ENCODE data around the gene SUCO. TPM values are rescaled to one million over a fixed set of nuclear protein-coding genes. Genes with fewer than 3 reads are reported as not detected.
A peak's percentile ranks its signal among the peaks of the same experiment; 100 is the strongest.

Gene SUCO
- total RNA-seq, 2 experiments from 2014 or later = 22.9 to 42.3 TPM

DNA sequence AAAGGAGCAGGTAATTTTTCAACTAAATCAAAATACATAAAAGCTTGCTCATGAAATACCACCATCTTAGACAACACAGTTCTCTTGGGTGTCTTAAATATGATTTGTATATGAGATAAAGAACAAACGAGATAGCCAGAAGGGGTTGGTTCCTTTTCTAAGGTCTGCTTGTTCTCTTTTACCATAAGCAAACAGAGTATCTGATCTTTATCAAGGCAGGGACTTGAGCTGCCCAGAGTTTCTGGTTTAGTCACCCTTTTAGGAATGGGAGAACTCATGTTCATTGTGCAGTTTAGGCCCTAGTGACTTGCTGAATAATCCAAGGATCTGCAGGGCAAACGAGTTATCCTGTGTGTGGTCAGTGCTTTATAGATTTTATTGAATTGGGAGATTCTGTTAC is 3.0 kb upstream of the SUCO start:
- peaks cover 17% of the 10 kb centered on the region for H3K79me2 ChIP-seq (ENCODE audit: insufficient read depth, low read depth, low read length)
- no peak for DNase-seq (ENCODE audit: low spot score)
- ChIA-PET POLR2A (no interaction called here), CTCF (ENCODE audit: unreplicated experiment) (no interaction called here)
- BruUV-seq (replicated peaks) = no TSS peak
- TF ChIP-seq, protein P1, sequence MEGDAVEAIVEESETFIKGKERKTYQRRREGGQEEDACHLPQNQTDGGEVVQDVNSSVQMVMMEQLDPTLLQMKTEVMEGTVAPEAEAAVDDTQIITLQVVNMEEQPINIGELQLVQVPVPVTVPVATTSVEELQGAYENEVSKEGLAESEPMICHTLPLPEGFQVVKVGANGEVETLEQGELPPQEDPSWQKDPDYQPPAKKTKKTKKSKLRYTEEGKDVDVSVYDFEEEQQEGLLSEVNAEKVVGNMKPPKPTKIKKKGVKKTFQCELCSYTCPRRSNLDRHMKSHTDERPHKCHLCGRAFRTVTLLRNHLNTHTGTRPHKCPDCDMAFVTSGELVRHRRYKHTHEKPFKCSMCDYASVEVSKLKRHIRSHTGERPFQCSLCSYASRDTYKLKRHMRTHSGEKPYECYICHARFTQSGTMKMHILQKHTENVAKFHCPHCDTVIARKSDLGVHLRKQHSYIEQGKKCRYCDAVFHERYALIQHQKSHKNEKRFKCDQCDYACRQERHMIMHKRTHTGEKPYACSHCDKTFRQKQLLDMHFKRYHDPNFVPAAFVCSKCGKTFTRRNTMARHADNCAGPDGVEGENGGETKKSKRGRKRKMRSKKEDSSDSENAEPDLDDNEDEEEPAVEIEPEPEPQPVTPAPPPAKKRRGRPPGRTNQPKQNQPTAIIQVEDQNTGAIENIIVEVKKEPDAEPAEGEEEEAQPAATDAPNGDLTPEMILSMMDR (conservative IDR thresholded peaks at IDR 0.05; ENCODE audit: low read length) = no peak
- TF ChIP-seq EZH2phosphoT487 (IDR thresholded peaks at IDR 0.05; ENCODE audit: borderline replicate concordance, low read depth, low read length) = no peak
- no peak overlapping the region for H3K4me3 ChIP-seq (ENCODE audit: low read depth, low read length, poor library complexity, severe bottlenecking)
- no peaks in the 10 kb centered on the region for H3K36me3 ChIP-seq (ENCODE audit: insufficient read depth, low read length)
- H3K9me3 ChIP-seq (ENCODE audit: low read length) = no peaks in the 10 kb centered on the region
- intact Hi-C loops (cut with micrococcal nuclease; ENCODE audit: unreplicated experiment) = loop anchor here (5.0 to 10.0 kb wide), 8 partner anchors 138 to 1337 kb away; partner anchors contain the start of genes GAS5, KLHL20, PRRC2C and VAMP4
- H3K4me2 ChIP-seq (ENCODE audit: low read length) = no peak overlapping the region
- H3K9me2 ChIP-seq (ENCODE audit: insufficient read depth, low read length) = no peaks in the 10 kb centered on the region
- H3K4me1 ChIP-seq (ENCODE audit: insufficient read depth, low read length, poor library complexity, severe bottlenecking) = peaks cover 14% of the 10 kb centered on the region
- peaks cover 14% of the 10 kb centered on the region for H4K20me1 ChIP-seq (ENCODE audit: insufficient read depth, low read length)
- no peak overlapping the region for H3K27ac ChIP-seq (ENCODE audit: low read depth, low read length, poor library complexity, severe bottlenecking)
- H2AFZ ChIP-seq (ENCODE audit: low read length) = no peak overlapping the region

DNA sequence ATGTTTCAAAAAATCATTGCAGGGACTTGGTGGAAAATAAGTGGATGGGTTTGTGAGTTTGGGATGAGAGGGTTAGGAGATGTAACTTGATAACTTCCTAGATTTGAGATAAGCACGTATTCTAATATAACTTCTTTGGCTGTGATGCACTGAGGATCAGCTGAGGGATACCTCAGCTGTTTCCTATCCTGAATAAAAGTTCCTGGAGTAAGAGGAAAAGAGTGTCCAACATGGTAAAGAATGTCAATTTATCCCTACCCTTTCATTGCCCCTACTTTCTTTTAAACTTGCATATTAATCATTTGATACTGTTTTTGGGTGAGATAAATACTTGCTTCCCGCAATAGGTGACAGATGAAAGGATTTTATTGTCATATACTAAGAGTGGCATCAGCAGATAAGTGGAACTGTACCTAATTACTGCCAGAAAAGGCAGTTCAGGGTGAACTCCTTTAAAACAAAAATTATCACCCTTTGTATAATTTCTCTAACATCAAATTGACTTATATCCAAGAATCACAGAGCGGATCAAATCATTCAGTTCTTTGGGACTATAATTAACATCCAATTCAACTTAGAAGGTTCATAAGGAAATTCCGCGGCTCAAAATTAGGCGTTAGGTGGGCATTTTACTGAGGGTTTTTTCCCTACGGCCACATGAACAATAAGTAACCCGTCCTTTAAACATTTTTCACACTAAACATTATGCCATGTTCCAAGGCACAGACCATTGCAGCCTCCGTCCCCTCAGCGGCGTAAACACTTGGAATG is 1.4 kb upstream of the SUCO start:
- Histone ChIP-seq H3K36me3 (ENCODE audit: insufficient read depth, low read length) (no peaks in the 10 kb centered on the region), H3K4me1 (ENCODE audit: insufficient read depth, low read length, poor library complexity, severe bottlenecking) (peaks cover 30% of the 10 kb centered on the region), H3K4me3 (ENCODE audit: low read depth, low read length, poor library complexity, severe bottlenecking) (peak overlapping the region; percentile 93), H3K9me3 (ENCODE audit: low read length) (no peaks in the 10 kb centered on the region), H3K79me2 (ENCODE audit: insufficient read depth, low read depth, low read length) (peaks cover 33% of the 10 kb centered on the region), H3K27ac (ENCODE audit: low read depth, low read length, poor library complexity, severe bottlenecking) (peak overlapping the region; percentile 79), H3K9me2 (ENCODE audit: insufficient read depth, low read length) (no peaks in the 10 kb centered on the region), H3K4me2 (ENCODE audit: low read length) (peak overlapping the region; percentile 91), H2AFZ (ENCODE audit: low read length) (peak overlapping the region; percentile 99), H4K20me1 (ENCODE audit: insufficient read depth, low read length) (peaks cover 30% of the 10 kb centered on the region)
- CTCF ChIA-PET (ENCODE audit: unreplicated experiment) = interaction anchor here (0.6 to 1.1 kb wide), 2 partner anchors 194 to 886 kb away, joined by 3 to 4 read pairs; no protein-coding TSS in a partner anchor
- DNase-seq (ENCODE audit: low spot score) = no peak
- TSS peak; percentile 97 for BruUV-seq (replicated peaks)
- POLR2A ChIA-PET = interaction anchor here (0.8 to 2.6 kb wide), 8 partner anchors 8 to 886 kb away, joined by 3 to 27 read pairs (median 3); no protein-coding TSS in a partner anchor
- intact Hi-C loops (cut with micrococcal nuclease; ENCODE audit: unreplicated experiment) = loop anchor here (1.0 to 10.0 kb wide), 9 partner anchors 139 to 1336 kb away; partner anchors contain the start of genes GAS5, KLHL20, METTL13 and PRRC2C
- no peak for TF ChIP-seq EZH2phosphoT487 (IDR thresholded peaks at IDR 0.05; ENCODE audit: borderline replicate concordance, low read depth, low read length)
- TF ChIP-seq, protein P1 (conservative IDR thresholded peaks at IDR 0.05; ENCODE audit: low read length) = no peak

All from OCI-LY7 (cell line).